Activated naive CD8-positive, alpha-beta T cell treated with anti-CD3 and anti-CD28 coated beads, Interleukin-2, amount 50 U/mL, for 16 hours (primary cell): ENCODE data around the gene CWC15.
"Not testable (repeated sequence)": the region's sequence is repeated elsewhere in the genome, so short reads cannot be mapped to it uniquely, and the experiment has no call there.

Experiments used
- DNase-seq: peaks from one replicate; pipeline ENCODE4 v3.0.0-alpha.2; 2020; ENCODE audit warnings: low read depth, low spot score

The CWC15 gene

GRCh38 chr11:94954753-94955152 lies 18.6 kb downstream of the CWC15 start:
- no peak for DNase-seq

GRCh38 chr11:94948070-94948617 lies 25.2 kb downstream of the CWC15 start:
- no peak for DNase-seq

- DNase-seq = no peak
These were observed 26.5 kb downstream of the CWC15 start for GRCh38 chr11:94946812-94947211.

- no peak for DNase-seq
These were observed 32.2 kb downstream of the CWC15 start for GRCh38 chr11:94941131-94941530.

- no peak for DNase-seq
These were observed 34.0 kb downstream of the CWC15 start for GRCh38 chr11:94939346-94939745.

GRCh38 chr11:94938095-94939055 lies 35.0 kb downstream of the CWC15 start:
- DNase-seq = no peak

GRCh38 chr11:94934846-94935245 lies 38.5 kb downstream of the CWC15 start:
- DNase-seq = no peak

- DNase-seq = no peak
These were observed 39.0 kb downstream of the CWC15 start for GRCh38 chr11:94934362-94934761.

- DNase-seq = no peak
These were observed 39.9 kb downstream of the CWC15 start for GRCh38 chr11:94933223-94934130.

GRCh38 chr11:94932503-94932902 lies 40.9 kb downstream of the CWC15 start:
- DNase-seq = no peak

- DNase-seq = not testable (repeated sequence)
These were observed 41.3 kb downstream of the CWC15 start for GRCh38 chr11:94932072-94932471.

GRCh38 chr11:94928117-94928990 lies 45.0 kb downstream of the CWC15 start:
- DNase-seq = no peak

- no peak for DNase-seq
These were observed 46.6 kb downstream of the CWC15 start for GRCh38 chr11:94926698-94927237.

GRCh38 chr11:94926271-94926625 lies 47.1 kb downstream of the CWC15 start:
- DNase-seq = no peak

- DNase-seq = no peak
These were observed 47.7 kb downstream of the CWC15 start for GRCh38 chr11:94925422-94926270.

- DNase-seq = no peak
These were observed 48.7 kb downstream of the CWC15 start for GRCh38 chr11:94924612-94925011.

- DNase-seq = no peak
These were observed 49.2 kb downstream of the CWC15 start for GRCh38 chr11:94924171-94924572.

- no peak for DNase-seq
These were observed 50.4 kb downstream of the CWC15 start for GRCh38 chr11:94923004-94923334.

- DNase-seq = no peak
These were observed 50.9 kb downstream of the CWC15 start for GRCh38 chr11:94922321-94923003.
